Fibroblast of skin of right biceps (primary cell): Measurements from ENCODE around the gene THTPA.
"Not testable (repeated sequence)": the region's sequence is repeated elsewhere in the genome, so short reads cannot be mapped to it uniquely, and the experiment has no call there.

Source experiments
- DNase-seq: peaks from one replicate; pipeline ENCODE4 v3.0.0-alpha.2; 2013

THTPA gene

DNA sequence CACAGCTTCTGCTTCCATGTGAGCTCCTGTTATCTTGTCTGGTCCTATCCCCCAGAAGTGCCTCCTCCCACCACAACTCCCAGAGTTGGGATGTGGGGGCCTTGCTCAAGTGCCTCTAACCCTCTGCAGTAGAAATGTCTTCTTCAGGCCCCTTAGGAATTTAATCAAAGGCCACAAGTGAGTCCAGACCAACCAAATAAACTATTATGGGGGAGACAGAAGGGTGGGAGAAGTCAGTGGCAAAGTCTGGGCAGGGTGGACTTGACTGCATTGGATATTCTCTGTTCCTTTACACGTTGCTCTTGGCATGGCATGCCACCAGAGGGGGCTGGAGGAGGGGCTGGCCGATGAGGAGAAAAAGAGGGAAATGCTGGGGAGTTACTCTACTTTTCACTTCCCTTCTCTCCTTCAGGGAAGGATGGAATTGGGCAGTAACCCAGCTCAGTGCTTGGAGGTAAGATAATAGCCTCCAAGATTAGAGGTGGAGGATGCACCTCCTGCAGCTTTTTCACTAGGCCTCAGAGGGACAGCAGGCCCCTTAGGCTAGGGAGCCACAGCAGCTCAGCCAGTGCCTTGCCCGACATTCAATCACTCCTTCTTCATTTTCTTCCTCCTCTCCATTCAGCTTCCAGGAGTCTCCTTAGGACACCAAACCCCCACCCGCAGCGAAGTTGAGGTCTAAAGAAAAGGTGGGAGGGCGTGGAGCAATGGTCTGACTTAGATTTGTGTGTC lies 12.7 kb downstream of the THTPA start:
- peak; percentile 12 for DNase-seq

DNA sequence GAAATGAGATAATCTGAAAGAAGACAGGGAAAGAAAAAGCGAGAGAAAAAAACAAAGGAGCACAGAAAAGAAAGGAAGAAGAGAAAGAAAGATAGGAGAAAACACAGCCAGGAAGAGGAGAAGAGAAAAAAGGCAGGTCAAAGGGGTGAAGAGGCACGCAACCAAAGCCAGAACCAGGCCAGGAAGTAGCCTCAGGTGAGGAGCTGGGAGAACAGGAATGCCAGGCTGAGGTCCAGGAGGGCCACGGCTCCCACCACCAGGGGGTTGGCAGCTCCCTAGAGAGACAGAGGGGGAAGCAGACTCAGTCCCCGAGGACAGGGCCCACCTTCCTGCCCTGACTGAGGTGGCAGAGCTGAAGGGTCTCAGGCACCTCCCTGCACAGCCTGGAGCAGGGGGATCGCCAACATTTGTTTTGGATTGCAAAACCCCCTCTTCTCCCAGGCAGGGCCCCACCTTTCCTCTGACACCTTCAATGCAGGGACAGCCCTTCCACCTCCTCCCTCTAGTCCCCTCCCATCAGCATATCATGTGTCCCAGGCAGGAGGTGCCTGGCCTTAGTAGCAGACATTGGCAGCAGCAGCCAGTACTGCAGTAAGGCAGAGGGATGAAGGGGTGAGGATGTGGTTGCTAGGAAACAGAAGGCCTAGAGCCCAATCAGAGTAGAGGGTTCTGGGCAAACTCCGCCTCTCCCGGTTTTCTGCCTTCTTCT lies 13.5 kb downstream of the THTPA start:
- DNase-seq, result no peak

DNA sequence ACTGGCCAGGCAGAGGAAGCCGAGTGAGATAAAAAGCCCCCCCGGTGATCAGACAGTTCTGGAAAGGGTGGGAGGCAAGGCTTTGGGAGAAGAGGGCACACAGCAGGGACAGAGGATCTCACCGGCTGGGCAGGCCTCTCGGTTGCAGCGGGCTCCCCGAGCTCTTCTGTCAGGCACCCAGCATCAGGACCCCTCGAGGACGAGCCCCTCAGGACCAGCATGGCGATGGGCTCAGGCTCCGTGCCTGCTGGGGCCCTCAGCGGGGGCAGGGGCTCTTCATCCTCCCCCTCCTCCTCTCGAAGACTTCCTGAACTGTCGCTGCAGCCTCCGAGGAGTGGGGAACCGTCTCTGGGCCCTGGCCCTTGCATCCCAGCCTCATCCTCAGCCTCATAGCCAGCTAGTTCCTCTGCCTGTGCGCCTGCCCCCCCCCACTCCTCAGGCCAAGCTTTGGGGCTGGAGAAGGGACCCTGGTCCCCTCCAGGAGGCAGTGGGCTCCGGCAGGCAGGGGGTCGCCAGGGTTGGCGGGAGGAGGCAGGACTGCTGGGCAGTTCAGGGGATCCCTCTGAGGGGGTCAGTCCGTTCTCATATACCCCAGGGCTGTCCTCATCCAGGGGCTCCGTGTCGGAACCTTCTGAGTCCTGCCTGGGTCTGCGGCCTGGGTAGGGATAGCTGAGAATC lies 14.9 kb downstream of the THTPA start:
- no peak for DNase-seq

DNA sequence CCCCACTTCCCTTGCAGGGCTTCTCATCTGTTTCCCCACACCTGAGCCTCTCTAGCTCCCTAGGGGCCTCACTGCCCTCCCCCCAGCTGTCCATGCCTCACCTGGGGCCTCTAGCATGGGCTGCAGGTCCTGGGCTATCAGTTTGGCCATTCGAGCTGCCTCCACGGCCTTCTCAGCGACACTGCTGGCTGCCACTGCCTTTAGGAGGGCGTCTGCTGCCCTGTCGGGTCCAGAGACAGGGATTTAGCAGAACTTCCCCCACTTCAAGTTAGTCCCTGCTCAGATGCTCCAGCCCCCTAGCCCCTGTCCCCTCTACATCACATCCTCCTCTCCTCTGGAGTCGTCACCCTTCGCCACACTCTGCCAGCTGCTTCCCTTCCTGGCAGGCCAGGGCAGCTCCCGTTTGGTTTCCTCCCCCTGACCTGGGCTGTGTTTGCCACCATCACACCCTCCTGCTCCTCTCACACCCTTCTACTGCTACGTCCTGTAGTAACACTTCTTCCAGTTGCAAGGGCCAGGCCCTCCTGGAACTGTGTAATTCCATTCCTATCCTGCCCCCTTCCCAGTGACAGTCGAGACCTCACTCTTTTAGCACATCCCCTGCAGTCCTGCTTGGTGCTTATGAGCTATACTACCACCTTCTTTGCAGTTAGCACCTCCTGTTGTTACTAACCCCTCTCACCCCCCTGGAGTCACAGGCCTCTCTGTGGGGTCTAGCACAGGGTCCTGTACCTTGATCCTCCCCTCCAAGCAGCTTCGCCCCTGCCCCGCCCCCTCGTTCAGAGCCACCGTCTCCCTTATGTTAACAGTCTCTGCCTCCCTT lies 15.8 kb downstream of the THTPA start:
- DNase-seq, result no peak

DNA sequence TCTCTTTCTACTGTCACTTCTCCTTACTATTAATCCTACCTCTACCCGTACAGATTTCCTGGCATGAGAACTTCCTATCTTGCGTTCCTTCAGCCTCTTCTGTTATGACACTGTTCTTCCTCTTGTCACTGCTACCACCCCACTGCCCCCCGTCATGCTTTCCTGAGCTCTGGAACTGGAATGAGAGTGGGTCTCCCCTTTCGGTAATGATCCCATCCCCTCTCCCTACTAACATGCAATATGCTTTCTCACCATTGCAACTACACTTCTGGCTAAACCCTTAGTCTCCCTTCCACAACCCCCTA lies 16.4 kb downstream of the THTPA start:
- DNase-seq, result no peak

GRCh38 chr14:23572836-23573235 lies 16.8 kb downstream of the THTPA start:
- DNase-seq, result no peak

GRCh38 chr14:23573384-23574015 lies 17.4 kb downstream of the THTPA start:
- no peak for DNase-seq

DNA sequence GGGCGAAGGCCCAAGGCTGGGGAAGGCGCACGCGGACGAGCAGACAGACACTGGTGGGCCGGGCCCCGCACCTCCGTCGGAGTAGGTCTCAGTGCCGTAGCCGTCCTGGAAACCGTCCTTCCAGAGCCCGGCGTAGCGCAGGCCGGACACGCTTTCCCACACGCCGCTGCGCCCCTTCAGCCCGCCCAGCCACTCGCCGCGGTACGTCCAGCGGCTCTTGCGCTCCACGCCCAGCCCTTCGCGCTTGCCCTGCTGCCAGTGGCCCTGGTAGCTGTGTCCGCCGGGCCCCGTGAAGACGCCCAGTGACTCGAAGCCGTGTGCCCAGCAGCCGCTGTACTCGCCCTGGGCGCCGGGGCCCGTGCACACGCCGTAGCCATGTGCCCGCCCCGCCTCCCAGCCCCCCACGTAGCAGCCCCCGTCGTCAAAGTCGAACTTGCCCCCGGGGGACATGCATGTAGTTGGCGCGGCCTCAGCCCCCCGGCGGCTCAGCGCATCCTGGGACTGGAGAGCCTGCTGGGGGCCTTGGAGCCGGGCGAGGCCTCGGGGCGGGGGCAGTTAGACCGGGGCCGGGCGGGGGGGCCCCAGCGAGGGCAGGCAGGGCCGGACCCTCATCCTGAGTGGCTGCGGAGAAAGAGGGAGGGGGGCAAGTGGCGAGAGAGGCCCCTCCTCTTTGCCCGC lies 21.1 kb downstream of the THTPA start:
- DNase-seq, result no peak

DNA sequence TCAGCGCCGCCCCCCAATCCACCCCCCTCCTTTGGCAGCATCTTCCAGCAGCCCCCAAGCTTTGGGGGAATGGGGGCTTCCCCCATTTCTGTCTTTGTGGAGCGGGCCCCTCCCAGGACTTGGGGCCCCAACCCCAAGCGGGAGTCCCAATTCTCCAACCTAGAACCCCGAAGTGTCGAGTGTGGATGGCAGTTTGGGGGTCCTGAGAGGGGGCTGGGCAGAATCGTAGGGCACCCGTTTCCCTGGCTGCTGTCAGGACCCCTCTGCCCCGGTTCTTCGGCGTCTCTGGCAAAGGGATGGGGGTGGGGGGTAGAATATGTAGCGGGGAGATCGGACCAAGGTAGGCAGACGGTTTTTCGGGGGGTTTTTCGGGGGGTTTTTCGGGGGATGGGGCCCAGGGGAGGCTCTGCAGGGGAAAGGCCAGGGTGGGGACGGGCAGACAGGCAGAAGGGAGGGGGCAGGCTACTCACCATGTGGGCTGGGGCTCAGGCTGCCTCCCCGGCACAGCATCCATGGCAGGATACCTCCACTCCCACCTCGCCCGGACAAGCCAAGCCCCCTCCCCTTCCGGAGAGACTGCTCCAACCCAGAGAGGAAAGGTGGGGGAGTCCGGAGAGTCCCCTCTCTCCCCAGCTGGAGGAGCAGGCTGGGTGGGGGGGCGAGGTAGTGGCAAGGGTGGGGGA lies 21.8 kb downstream of the THTPA start:
- no peak for DNase-seq

- DNase-seq, result no peak
Observed at GRCh38 chr14:23578560-23579310, 22.7 kb downstream of the THTPA start, which contains the start of gene JPH4. JPH4 (minus strand) TSS chr14:23578790; CDS start chr14:23577453, 1,337 bp downstream.

DNA sequence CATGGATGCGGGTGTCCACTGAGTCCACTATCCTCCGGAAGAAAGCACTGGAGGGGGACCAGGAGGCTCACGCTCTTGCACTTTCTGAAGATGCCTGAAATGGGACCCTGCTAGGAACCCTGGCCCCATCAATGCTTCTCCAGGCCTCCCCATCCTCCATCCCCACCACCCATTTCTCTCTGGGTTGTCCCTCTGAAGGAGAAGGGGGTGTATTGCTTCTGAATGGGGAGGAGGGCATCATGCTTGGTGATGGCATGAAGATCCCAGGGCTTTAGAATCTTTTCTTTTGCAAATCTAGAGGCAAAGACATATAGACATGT lies 23.2 kb downstream of the THTPA start:
- DNase-seq, result no peak

DNA sequence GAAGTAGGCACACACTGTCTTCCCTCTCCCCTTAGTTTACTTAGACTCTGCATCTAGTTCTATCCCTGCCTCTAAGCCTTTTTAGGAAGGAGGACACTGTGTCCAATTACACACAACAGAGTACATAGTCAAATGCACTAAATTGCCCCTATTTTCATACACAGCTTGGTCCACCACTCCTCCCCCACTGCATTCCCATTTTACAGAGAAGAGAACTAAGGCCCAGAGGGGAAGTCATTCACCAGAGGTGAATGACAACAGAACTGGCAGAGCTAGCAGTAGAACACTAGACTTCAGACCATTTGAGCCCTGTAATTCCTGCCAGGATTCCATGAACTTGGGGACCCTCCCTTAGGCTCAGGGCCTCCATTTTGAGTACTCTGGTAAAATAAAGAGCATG lies 23.7 kb downstream of the THTPA start:
- no peak for DNase-seq

- no peak for DNase-seq
Observed at GRCh38 chr14:23580152-23580926, 24.3 kb downstream of the THTPA start.

DNA sequence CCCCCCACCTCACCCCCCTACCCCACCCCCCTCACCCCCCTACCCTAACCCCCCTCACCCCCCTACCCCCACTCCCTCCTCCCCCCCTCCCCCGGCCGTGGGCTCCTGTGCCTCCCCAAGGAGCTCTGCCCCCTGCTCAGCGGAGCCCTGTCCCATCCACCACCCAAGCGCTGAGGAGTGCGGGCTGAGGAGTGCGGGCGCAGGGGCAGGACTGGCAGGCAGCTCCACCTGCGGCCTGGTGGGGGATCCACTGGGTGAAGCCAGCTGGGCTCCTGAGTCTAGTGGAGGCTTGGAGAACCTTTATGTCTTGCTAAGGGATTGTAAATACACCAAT lies 24.8 kb downstream of the THTPA start:
- no peak for DNase-seq

DNA sequence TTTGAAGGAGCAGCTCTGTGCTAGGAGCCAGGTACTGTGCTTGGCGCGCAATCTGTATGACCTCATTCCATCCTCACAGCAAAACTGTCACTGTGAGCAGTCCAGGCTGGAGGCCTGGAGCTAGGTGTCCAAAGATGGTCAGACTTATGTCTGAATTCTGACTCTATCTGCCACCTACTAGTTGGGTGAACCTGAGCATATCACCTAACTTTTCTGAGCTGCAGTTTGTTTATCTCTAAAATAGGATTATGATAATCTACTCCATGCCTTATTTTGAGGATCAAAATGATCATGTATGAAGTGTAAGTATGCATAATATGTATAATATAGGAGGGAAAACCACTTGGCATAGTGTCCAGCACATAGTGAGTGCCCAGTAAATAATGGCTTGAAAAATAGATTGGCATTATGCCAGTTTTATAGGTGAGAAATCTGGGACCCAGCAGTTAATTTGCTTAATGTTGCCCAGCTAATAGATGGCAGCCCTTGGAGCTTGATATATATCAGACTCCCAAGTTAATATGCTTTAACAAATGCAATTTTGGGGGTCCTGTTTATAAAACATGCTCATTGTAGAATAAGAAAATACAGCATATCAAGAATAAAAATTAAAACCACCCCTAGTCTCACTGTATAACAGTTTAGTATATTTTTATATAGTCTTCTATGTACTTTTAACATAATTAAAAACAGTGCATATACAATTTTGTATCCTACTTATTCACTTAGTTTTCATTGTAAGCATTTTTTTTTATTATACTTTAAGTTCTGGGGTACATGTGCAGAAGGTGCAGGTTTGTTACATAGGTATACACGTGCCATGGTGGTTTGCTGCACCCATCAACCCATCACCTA lies 27.1 kb downstream of the THTPA start:
- no peak for DNase-seq

- DNase-seq, result not testable (repeated sequence)
Observed at GRCh38 chr14:23583761-23584526, 27.9 kb downstream of the THTPA start.

GRCh38 chr14:23584527-23585203 lies 28.6 kb downstream of the THTPA start:
- not testable (repeated sequence) for DNase-seq
